Measurements from ENCODE around the gene NF1. TPM values are rescaled to one million over a fixed set of nuclear protein-coding genes. Genes with fewer than 3 reads are reported as not detected.

The NF1 gene
- total RNA-seq, 3 donors from 2014 or later: 61.6 to 129 (median 97.7) TPM

DNA sequence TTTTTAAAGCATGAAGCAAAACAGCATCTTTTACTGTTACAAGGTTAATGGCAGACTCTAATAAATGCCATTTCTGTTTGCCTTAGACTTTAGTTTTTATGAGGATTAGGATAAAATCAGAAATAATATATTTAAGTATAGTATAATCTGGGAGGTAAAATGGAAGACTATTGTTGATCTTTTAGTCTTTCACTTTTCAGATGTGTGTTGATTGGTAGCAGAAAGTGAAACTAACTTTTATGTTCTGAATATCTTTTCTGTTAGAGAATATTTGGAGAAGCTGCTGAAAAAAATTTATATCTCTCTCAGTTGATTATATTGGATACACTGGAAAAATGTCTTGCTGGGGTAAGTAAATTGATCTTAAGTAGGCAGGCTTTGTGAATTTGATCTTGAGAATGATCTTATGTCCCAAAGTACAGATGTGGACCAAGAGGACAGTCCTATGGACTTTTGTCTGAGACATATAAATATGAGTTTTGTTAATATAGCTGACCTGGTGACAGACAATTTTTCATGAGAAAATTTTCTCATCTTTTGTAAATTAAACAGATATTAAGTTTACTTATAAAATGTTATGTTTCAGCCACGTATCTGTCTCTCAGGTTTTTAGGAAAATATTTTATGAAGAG lies 64.1 kb downstream of the NF1 start:
- intact Hi-C loops (cut with DNase I; ENCODE audit: low total_unique reads): no loop called here
- Histone ChIP-seq H3K4me3 (no peak overlapping the region), H3K27me3 (no peaks in the 10 kb centered on the region), H3K36me3 (no peaks in the 10 kb centered on the region), H3K4me1 (no peaks in the 10 kb centered on the region), H3K27ac (no peak overlapping the region), H3K9me3 (no peaks in the 10 kb centered on the region)
- TF ChIP-seq, protein P1, sequence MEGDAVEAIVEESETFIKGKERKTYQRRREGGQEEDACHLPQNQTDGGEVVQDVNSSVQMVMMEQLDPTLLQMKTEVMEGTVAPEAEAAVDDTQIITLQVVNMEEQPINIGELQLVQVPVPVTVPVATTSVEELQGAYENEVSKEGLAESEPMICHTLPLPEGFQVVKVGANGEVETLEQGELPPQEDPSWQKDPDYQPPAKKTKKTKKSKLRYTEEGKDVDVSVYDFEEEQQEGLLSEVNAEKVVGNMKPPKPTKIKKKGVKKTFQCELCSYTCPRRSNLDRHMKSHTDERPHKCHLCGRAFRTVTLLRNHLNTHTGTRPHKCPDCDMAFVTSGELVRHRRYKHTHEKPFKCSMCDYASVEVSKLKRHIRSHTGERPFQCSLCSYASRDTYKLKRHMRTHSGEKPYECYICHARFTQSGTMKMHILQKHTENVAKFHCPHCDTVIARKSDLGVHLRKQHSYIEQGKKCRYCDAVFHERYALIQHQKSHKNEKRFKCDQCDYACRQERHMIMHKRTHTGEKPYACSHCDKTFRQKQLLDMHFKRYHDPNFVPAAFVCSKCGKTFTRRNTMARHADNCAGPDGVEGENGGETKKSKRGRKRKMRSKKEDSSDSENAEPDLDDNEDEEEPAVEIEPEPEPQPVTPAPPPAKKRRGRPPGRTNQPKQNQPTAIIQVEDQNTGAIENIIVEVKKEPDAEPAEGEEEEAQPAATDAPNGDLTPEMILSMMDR (IDR thresholded peaks at IDR 0.05): no peak
- TF ChIP-seq POLR2A (IDR thresholded peaks at IDR 0.05) (no peak), POLR2AphosphoS5 (IDR thresholded peaks at IDR 0.05) (no peak)
- no peak for DNase-seq (ENCODE audit: low spot score in 2 of 2)

DNA sequence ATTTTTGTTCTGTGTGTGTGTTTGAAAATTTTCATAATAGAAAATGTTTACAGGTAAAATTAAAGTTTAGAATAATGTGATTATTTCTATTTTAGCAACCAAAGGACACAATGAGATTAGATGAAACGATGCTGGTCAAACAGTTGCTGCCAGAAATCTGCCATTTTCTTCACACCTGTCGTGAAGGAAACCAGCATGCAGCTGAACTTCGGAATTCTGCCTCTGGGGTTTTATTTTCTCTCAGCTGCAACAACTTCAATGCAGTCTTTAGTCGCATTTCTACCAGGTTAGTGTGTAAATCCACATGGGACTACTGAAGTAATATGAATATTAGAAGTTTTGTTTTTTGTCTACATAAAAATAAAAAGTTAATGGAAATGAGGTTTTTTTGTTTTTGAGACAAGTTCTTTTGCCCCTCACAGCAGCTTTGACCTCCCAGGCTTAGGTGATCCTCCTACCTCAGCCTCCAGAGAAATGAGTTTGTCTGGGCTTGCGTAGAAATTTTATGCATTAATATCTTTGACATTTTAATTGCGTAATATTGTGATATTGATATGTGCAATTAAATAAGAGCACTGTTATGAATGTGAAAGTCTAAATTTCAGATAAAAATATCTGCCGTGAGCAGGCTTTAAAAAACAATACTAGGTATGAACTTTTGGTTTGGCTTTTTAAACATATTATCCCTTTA lies 68.5 kb downstream of the NF1 start:
- DNase-seq (ENCODE audit: low spot score in 2 of 2): no peak
- no peaks in the 10 kb centered on the region for H3K36me3 ChIP-seq

DNA sequence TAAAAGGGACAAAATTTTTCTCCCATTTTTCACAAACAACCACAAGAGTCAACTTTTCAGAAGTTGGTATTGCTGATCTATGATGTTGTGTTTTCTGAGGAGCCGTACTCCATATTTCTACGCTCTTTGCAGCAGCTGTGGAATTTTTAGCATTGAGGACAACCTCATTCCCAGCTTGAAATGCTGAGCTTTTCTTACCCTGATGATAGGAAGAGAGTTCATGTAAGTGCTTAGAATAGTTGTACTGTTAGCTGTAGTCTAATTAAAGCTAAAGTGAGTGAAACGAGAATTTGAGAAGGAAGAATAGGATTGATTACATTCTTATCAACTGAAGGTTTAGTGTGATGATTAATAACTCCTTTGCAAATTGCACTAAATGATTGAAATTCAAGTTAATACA lies 72.3 kb downstream of the NF1 start:
- H3K4me1 ChIP-seq: no peaks in the 10 kb centered on the region
- no peak overlapping the region for H3K4me3 ChIP-seq
- no peak for DNase-seq (ENCODE audit: low spot score in 2 of 2)
- no peaks in the 10 kb centered on the region for H3K9me3 ChIP-seq
- H3K36me3 ChIP-seq: no peaks in the 10 kb centered on the region
- H3K27ac ChIP-seq: no peak overlapping the region
- H3K27me3 ChIP-seq: no peaks in the 10 kb centered on the region
- intact Hi-C loops (cut with DNase I; ENCODE audit: low total_unique reads): no loop called here
- no peak for TF ChIP-seq POLR2AphosphoS5 (IDR thresholded peaks at IDR 0.05)
- TF ChIP-seq, protein P1 (IDR thresholded peaks at IDR 0.05): no peak
- TF ChIP-seq POLR2A (IDR thresholded peaks at IDR 0.05): no peak

More for the DNA sequence above, 68.5 kb downstream of the NF1 start:
- intact Hi-C loops (cut with DNase I; ENCODE audit: low total_unique reads): no loop called here
- Histone ChIP-seq H3K4me1 (no peaks in the 10 kb centered on the region), H3K27ac (no peak overlapping the region), H3K4me3 (no peak overlapping the region), H3K27me3 (no peaks in the 10 kb centered on the region), H3K9me3 (no peaks in the 10 kb centered on the region)
- TF ChIP-seq POLR2AphosphoS5 (IDR thresholded peaks at IDR 0.05): no peak
- TF ChIP-seq, protein P1 (IDR thresholded peaks at IDR 0.05): no peak
- TF ChIP-seq POLR2A (IDR thresholded peaks at IDR 0.05): no peak

DNA sequence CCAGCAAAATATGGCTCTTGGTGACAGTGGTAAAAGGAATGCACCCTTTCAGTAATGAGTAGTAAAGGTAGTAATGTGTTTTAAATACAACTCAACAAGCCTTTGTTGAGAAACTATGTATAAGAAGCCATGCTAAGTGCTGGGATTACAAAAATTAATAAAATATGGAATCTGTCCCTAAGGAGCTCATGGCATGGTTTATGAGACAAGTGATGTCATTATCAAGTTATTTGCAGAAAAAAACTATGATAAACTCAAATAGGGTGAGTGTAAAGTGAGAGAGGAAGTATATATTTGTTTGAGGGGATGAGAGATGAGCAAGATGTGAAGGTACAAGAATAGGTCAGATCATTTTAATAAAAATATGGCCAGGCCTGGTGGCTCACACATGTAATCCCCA lies 76.9 kb downstream of the NF1 start:
- DNase-seq (ENCODE audit: low spot score in 2 of 2): no peak
- H3K27me3 ChIP-seq: no peaks in the 10 kb centered on the region
- TF ChIP-seq POLR2A (IDR thresholded peaks at IDR 0.05): no peak
- no peak for TF ChIP-seq POLR2AphosphoS5 (IDR thresholded peaks at IDR 0.05)

DNA sequence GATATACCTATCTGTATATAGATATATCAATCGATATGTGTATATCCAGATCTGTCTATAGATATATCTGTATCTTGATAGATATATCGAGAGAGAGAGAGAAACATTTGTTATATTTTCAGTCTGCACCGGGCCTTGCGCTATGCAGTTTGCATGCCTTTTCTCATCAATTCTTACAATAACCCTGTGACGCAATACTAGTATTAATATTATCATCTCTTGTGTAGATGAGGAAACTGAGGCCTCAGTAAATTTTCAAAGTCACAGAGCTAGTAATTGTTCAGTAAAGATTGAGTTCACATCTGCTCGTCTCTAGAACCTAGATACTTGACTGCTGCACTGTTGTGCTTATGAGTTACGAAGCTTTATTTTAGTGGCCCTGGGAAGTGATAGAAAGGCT lies 77.6 kb downstream of the NF1 start:
- H3K27ac ChIP-seq: no peak overlapping the region
- intact Hi-C loops (cut with DNase I; ENCODE audit: low total_unique reads): no loop called here
- no peaks in the 10 kb centered on the region for H3K27me3 ChIP-seq
- no peaks in the 10 kb centered on the region for H3K9me3 ChIP-seq
- DNase-seq (ENCODE audit: low spot score in 2 of 2): no peak
- H3K4me3 ChIP-seq: no peak overlapping the region
- no peaks in the 10 kb centered on the region for H3K4me1 ChIP-seq
- H3K36me3 ChIP-seq: no peaks in the 10 kb centered on the region
- TF ChIP-seq POLR2A (IDR thresholded peaks at IDR 0.05): no peak
- TF ChIP-seq, protein P1 (IDR thresholded peaks at IDR 0.05): no peak
- TF ChIP-seq POLR2AphosphoS5 (IDR thresholded peaks at IDR 0.05): no peak

More for the DNA sequence above, 76.9 kb downstream of the NF1 start:
- Histone ChIP-seq H3K27ac (no peak overlapping the region), H3K36me3 (no peaks in the 10 kb centered on the region), H3K9me3 (no peaks in the 10 kb centered on the region), H3K4me1 (no peaks in the 10 kb centered on the region), H3K4me3 (no peak overlapping the region)
- intact Hi-C loops (cut with DNase I; ENCODE audit: low total_unique reads): no loop called here
